SK-N-SH (cell line): Measurements from ENCODE around the gene TMEM89.

Source experiments
- SMC3 ChIP-seq: IDR thresholded peaks from 2 replicates; pipeline ENCODE4 v1.6.1; 2012; ENCODE audit warnings: low read depth, low read length, improper control_type of control experiment
- TAF1 ChIP-seq: IDR thresholded peaks from 2 replicates; pipeline ENCODE4 v1.6.1; 2012; ENCODE audit warnings: low read depth, mild to moderate bottlenecking, low read length, moderate library complexity, borderline replicate concordance
- TF ChIP-seq, protein P1 (sequence below): fragments of 200-600 bp; sonication (generic); IDR thresholded peaks from 2 replicates; pipeline ENCODE4 v1.6.1; 2017; ENCODE audit warnings: antibody characterized with exemption, mild to moderate bottlenecking, moderate library complexity

DNA sequence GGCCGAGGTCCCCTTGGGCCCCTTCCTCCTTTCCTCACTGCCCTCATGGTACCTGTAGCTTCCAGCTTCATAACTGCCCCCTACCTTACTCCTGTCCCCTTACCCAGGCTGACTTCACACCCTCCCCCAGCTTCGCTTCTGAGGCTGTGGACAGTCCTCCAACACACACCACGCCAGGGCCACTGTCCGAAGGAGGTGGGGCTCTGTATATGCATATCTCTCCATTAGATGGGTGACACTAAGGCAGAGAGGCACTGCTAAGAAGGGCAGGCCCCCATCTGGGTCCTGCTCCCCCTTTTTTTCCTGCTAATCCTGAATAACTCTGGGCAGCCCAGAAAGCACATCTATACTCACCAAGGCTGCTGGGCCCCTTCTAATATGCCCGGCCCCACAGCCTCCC is 25.4 kb downstream of the TMEM89 start:
- TF ChIP-seq, protein P1, sequence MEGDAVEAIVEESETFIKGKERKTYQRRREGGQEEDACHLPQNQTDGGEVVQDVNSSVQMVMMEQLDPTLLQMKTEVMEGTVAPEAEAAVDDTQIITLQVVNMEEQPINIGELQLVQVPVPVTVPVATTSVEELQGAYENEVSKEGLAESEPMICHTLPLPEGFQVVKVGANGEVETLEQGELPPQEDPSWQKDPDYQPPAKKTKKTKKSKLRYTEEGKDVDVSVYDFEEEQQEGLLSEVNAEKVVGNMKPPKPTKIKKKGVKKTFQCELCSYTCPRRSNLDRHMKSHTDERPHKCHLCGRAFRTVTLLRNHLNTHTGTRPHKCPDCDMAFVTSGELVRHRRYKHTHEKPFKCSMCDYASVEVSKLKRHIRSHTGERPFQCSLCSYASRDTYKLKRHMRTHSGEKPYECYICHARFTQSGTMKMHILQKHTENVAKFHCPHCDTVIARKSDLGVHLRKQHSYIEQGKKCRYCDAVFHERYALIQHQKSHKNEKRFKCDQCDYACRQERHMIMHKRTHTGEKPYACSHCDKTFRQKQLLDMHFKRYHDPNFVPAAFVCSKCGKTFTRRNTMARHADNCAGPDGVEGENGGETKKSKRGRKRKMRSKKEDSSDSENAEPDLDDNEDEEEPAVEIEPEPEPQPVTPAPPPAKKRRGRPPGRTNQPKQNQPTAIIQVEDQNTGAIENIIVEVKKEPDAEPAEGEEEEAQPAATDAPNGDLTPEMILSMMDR: no peak
- TF ChIP-seq SMC3 (no peak), TAF1 (no peak)
